Testis (tissue), 2 donors: ENCODE results near the gene PFKFB3.

Experiments used
- CTCF ChIP-seq, 3 experiments: fragments of 450-650 bp in 2 of 3; fragments of 200-600 bp in 1 of 3; sonication (generic) in 1 of 3; IDR thresholded peaks; one replicate each; pipeline ENCODE4 v1.5.1; 2016 to 2019; ENCODE audit warnings: antibody characterized with exemption in 3 of 3, mild to moderate bottlenecking in 2 of 3, moderate library complexity in 1 of 3
- POLR2A ChIP-seq: fragments of 450-650 bp; IDR thresholded peaks from one replicate; pipeline ENCODE4 v1.6.1; 2017; ENCODE audit warnings: antibody characterized with exemption, mild to moderate bottlenecking, moderate library complexity

DNA sequence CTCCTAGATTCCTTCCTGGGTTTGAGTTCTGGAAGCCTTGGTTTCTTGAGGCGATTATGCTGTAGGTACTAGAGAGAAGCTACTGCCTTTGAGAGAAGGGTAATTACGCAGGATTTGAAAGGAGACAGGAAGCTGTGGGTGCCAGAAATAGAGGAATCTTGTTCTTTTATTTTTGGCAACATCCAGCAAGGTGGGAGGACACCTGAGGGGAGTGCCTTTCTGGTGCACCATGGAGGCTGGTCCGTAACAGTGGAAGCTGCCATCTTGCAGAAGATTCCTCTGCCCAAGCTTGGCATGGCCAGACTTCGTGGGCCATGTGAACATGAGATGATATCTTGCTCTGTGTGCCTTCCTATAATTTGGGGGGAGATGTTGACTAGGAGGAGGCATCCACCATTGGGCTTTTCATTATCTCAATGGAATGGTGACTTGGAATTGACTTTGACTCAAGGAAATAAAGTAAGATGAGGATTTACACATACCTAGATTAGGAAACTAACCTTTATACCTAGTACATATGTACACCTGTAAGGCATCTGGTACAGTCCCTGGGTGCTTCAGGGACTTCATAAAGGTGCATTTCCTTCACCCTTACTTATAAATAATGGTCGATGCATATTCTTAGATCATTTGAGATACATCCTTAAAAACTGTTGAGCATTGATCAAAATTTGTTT, 98.2 kb downstream of the PFKFB3 start:
- TF ChIP-seq CTCF (IDR thresholded peaks at IDR 0.05) (no peak), POLR2A (no peak)
